H9 (cell line): Measurements from ENCODE around the gene RALGAPB. TPM values are rescaled to one million over a fixed set of nuclear protein-coding genes. Genes with fewer than 3 reads are reported as not detected.

ENCODE experiments used
- DNase-seq: peaks from one replicate; pipeline ENCODE4 v3.0.0-alpha.2; 2017
- H2AFZ ChIP-seq: one replicate; pipeline ENCODE4 v1.6.1; 2013; ENCODE audit warnings: mild to moderate bottlenecking, low read length, control low read depth, moderate library complexity
- H2AK5ac ChIP-seq: 2 replicates; pipeline ENCODE4 v1.6.1; 2013; ENCODE audit warnings: low read length, control low read depth, mixed read lengths; ENCODE audit not compliant: insufficient read length
- H2BK120ac ChIP-seq: one replicate; pipeline ENCODE4 v1.6.1; 2013; ENCODE audit warnings: low read depth, mild to moderate bottlenecking, low read length, control low read depth, inconsistent platforms; ENCODE audit not compliant: poor library complexity, severe bottlenecking
- H2BK12ac ChIP-seq: 2 replicates; pipeline ENCODE4 v1.6.1; 2013; ENCODE audit warnings: low read length, control low read depth, mixed read lengths, low read depth; ENCODE audit not compliant: insufficient read length
- H2BK15ac ChIP-seq: 2 replicates; pipeline ENCODE4 v1.6.1; 2013; ENCODE audit warnings: low read depth, low read length, control low read depth
- H2BK20ac ChIP-seq: one replicate; pipeline ENCODE4 v1.6.1; 2013; ENCODE audit warnings: low read depth, mild to moderate bottlenecking, low read length, control low read depth, inconsistent platforms; ENCODE audit not compliant: poor library complexity, severe bottlenecking
- H2BK5ac ChIP-seq: 2 replicates; pipeline ENCODE4 v1.6.1; 2013; ENCODE audit warnings: low read length, control low read depth, mixed read lengths; ENCODE audit not compliant: insufficient read length
- H3K14ac ChIP-seq: 2 replicates; pipeline ENCODE4 v1.6.1; 2013; ENCODE audit warnings: low read length, control low read depth; ENCODE audit not compliant: insufficient read depth
- H3K18ac ChIP-seq: 2 replicates; pipeline ENCODE4 v1.6.1; 2013; ENCODE audit warnings: low read depth, mild to moderate bottlenecking, mixed read lengths, low read length, control low read depth; ENCODE audit not compliant: insufficient read length
- H3K23ac ChIP-seq: 2 replicates; pipeline ENCODE4 v1.6.1; 2013; ENCODE audit warnings: low read length, control low read depth, mixed read lengths, low read depth; ENCODE audit not compliant: insufficient read length
- H3K23me2 ChIP-seq: 2 replicates; pipeline ENCODE4 v1.6.1; 2013; ENCODE audit warnings: low read depth, mild to moderate bottlenecking, mixed read lengths, low read length, control low read depth; ENCODE audit not compliant: insufficient read length, poor library complexity, severe bottlenecking
- H3K27ac ChIP-seq: 2 replicates; pipeline ENCODE4 v1.5.1; 2013; ENCODE audit warnings: low read length, control low read depth, mixed read lengths, low read depth; ENCODE audit not compliant: insufficient read length
- H3K27me3 ChIP-seq: 2 replicates; pipeline ENCODE4 v1.6.1; 2013; ENCODE audit warnings: low read length, control low read depth, inconsistent platforms; ENCODE audit not compliant: insufficient read depth
- H3K4ac ChIP-seq: 2 replicates; pipeline ENCODE4 v1.6.1; 2013; ENCODE audit warnings: low read depth, mild to moderate bottlenecking, control low read depth, inconsistent platforms, low read length, moderate library complexity
- H3K4me1 ChIP-seq: 2 replicates; pipeline ENCODE4 v1.6.1; 2013; ENCODE audit warnings: low read length, control low read depth, inconsistent platforms; ENCODE audit not compliant: insufficient read depth
- H3K4me2 ChIP-seq: 2 replicates; pipeline ENCODE4 v1.6.1; 2013; ENCODE audit warnings: low read length, control low read depth, mixed read lengths; ENCODE audit not compliant: insufficient read length, insufficient read depth
- H3K56ac ChIP-seq: 2 replicates; pipeline ENCODE4 v1.6.1; 2013; ENCODE audit warnings: low read depth, mild to moderate bottlenecking, mixed read lengths, low read length, control low read depth; ENCODE audit not compliant: insufficient read length
- H3K79me1 ChIP-seq: 2 replicates; pipeline ENCODE4 v1.6.1; 2013; ENCODE audit warnings: low read depth, mild to moderate bottlenecking, moderate library complexity, low read length, control low read depth, inconsistent platforms; ENCODE audit not compliant: insufficient read depth, poor library complexity, severe bottlenecking
- H3K79me2 ChIP-seq: 2 replicates; pipeline ENCODE4 v1.6.1; 2013; ENCODE audit warnings: low read length, control low read depth, inconsistent platforms; ENCODE audit not compliant: insufficient read depth
- H3K9ac ChIP-seq: 2 replicates; pipeline ENCODE4 v1.6.1; 2013; ENCODE audit warnings: low read length, control low read depth, mixed read lengths; ENCODE audit not compliant: insufficient read length; ENCODE audit errors: extremely low read depth
- H3K9me3 ChIP-seq: one replicate; pipeline ENCODE4 v1.6.1; 2013; ENCODE audit warnings: low read depth, low read length, inconsistent platforms; ENCODE audit not compliant: control insufficient read depth
- H3T11ph ChIP-seq: one replicate; pipeline ENCODE4 v1.6.1; 2013; ENCODE audit warnings: mild to moderate bottlenecking, low read length, control low read depth, inconsistent platforms
- H4K20me1 ChIP-seq: one replicate; pipeline ENCODE4 v1.6.1; 2013; ENCODE audit not compliant: control insufficient read depth, insufficient read length, insufficient read depth
- H4K5ac ChIP-seq: 2 replicates; pipeline ENCODE4 v1.6.1; 2013; ENCODE audit warnings: low read depth, mild to moderate bottlenecking, mixed read lengths, low read length, control low read depth; ENCODE audit not compliant: insufficient read length
- H4K8ac ChIP-seq: replicated peaks from 2 replicates; pipeline ENCODE4 v1.6.1; 2013; ENCODE audit warnings: low read length, control low read depth, mixed read lengths, low read depth; ENCODE audit not compliant: insufficient read length
- H4K91ac ChIP-seq: 2 replicates; pipeline ENCODE4 v1.6.1; 2013; ENCODE audit warnings: low read depth, mild to moderate bottlenecking, moderate library complexity, mixed read lengths, low read length, control low read depth; ENCODE audit not compliant: insufficient read length
- H3K27ac Mint-ChIP-seq, 3 experiments: 2 replicates in 2 of 3; 3 replicates in 1 of 3; pipeline ENCODE4 v1.8.0; 2020 to 2021; ENCODE audit warnings: mixed read lengths in 3 of 3, mild to moderate bottlenecking in 1 of 3, moderate library complexity in 1 of 3
- H3K27me3 Mint-ChIP-seq: 2 replicates; pipeline ENCODE4 v1.8.0; 2021; ENCODE audit warnings: low read depth, mild to moderate bottlenecking, moderate library complexity, mixed read lengths
- H3K36me3 Mint-ChIP-seq, 3 experiments: 2 replicates in 2 of 3; 3 replicates in 1 of 3; pipeline ENCODE4 v1.8.0; 2020 to 2021; ENCODE audit warnings: low read depth in 3 of 3, mixed read lengths in 3 of 3; ENCODE audit not compliant: insufficient read depth in 1 of 3
- H3K4me1 Mint-ChIP-seq, 2 experiments: 2 replicates each; pipeline ENCODE4 v1.8.0; 2020; ENCODE audit warnings: mixed read lengths in 2 of 2
- H3K4me3 Mint-ChIP-seq, 2 experiments: 2 replicates in 1 of 2; 3 replicates in 1 of 2; pipeline ENCODE4 v1.8.0; 2020 to 2021; ENCODE audit warnings: mild to moderate bottlenecking in 2 of 2, mixed read lengths in 2 of 2, moderate library complexity in 1 of 2
- H3K9me3 Mint-ChIP-seq, 2 experiments: 2 replicates in 1 of 2; 3 replicates in 1 of 2; pipeline ENCODE4 v1.8.0; 2020; ENCODE audit warnings: mild to moderate bottlenecking in 2 of 2, mixed read lengths in 2 of 2, moderate library complexity in 1 of 2
- WGBS: extraction: QIAGEN DNeasy Blood & Tissue Kit; methylation state at CpG from one replicate; pipeline ENCODE4 v1.1.7; 2013; ENCODE audit warnings: missing lambda C conversion rate, low lambda C conversion rate, mixed read lengths; ENCODE audit not compliant: insufficient read length; ENCODE audit errors: extremely low coverage; 5-methylcytosine and 5-hydroxymethylcytosine counted together
- total RNA-seq: library from RNA; stranded (reverse); gene quantifications from 2 replicates; pipeline ENCODE4 v1.2.1, GENCODE V29; 2021
- TF ChIP-seq, protein P1 (sequence below): fragments of 200-600 bp; sonication (generic); conservative IDR thresholded peaks from 3 replicates; pipeline ENCODE4 v1.8.0; 2021; ENCODE audit warnings: antibody characterized with exemption, mild to moderate bottlenecking

Gene RALGAPB
- total RNA-seq, 1 experiment from 2014 or later, result 28.5 TPM

DNA sequence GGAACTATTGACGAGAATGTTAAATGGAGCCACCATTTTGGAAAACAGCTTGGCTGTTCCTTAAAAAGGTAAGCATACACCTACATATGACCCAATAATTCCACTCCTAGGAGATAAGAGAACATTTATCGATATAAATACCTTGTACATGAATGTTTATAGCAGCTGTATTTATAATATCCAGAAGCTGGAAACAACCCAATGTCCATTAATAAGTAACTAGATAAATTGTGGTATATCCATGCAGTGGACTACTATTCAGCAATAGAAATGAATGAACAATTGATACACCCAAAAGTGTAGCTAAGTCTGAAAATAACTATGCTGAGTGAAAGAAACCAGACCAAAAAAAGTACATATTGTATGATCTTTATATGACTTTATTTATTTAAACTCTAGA, 66.1 kb downstream of the RALGAPB start:
- Histone ChIP-seq H3K79me1 (no peaks in the 10 kb centered on the region), H3K56ac (no peak overlapping the region), H3K18ac (no peak overlapping the region), H3K23ac (no peak overlapping the region), H3K79me2 (no peaks in the 10 kb centered on the region), H3K4me2 (no peak overlapping the region), H3T11ph (no peak overlapping the region), H2BK5ac (no peak overlapping the region), H2BK15ac (no peak overlapping the region), H4K91ac (no peak overlapping the region), H3K4ac (no peak overlapping the region), H2BK12ac (no peak overlapping the region), H3K27me3 (no peaks in the 10 kb centered on the region), H3K9me3 (no peaks in the 10 kb centered on the region), H3K9ac (no peak overlapping the region), H3K4me1 (no peaks in the 10 kb centered on the region), H4K5ac (no peak overlapping the region), H2BK20ac (no peak overlapping the region), H4K20me1 (no peaks in the 10 kb centered on the region), H2AK5ac (no peak overlapping the region), H2AFZ (no peak overlapping the region), H3K14ac (no peak overlapping the region), H3K23me2 (no peaks in the 10 kb centered on the region), H4K8ac (no peak overlapping the region), H3K27ac (no peak overlapping the region), H2BK120ac (no peak overlapping the region)
- no peak for DNase-seq
- WGBS, result no CpG with 5 or more reads among the region's 2 CpGs
- no peaks in the 10 kb centered on the region for H3K4me1 Mint-ChIP-seq
- no peaks in the 10 kb centered on the region for H3K27me3 Mint-ChIP-seq
- peaks cover 22 to 72% (median 51%) of the 10 kb centered on the region in 3 experiments; a peak in 6 of 7 replicates for H3K36me3 Mint-ChIP-seq
- H3K27ac Mint-ChIP-seq, result no peak overlapping the region
- H3K4me3 Mint-ChIP-seq, result no peak overlapping the region
- H3K9me3 Mint-ChIP-seq, result no peaks in the 10 kb centered on the region
- TF ChIP-seq, protein P1, sequence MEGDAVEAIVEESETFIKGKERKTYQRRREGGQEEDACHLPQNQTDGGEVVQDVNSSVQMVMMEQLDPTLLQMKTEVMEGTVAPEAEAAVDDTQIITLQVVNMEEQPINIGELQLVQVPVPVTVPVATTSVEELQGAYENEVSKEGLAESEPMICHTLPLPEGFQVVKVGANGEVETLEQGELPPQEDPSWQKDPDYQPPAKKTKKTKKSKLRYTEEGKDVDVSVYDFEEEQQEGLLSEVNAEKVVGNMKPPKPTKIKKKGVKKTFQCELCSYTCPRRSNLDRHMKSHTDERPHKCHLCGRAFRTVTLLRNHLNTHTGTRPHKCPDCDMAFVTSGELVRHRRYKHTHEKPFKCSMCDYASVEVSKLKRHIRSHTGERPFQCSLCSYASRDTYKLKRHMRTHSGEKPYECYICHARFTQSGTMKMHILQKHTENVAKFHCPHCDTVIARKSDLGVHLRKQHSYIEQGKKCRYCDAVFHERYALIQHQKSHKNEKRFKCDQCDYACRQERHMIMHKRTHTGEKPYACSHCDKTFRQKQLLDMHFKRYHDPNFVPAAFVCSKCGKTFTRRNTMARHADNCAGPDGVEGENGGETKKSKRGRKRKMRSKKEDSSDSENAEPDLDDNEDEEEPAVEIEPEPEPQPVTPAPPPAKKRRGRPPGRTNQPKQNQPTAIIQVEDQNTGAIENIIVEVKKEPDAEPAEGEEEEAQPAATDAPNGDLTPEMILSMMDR, result no peak
